HG02973 (cell line): ENCODE measurements around the gene EPHA1.

Source experiments
- ATAC-seq: cut with Tn5 transposase; IDR thresholded peaks from one replicate; pipeline ENCODE4 v1.9.1; 2021; ENCODE audit warnings: moderate library complexity; ENCODE audit not compliant: unreplicated experiment

EPHA1 gene

GRCh38 chr7:143375298-143376034 is 33.2 kb downstream of the EPHA1 start:
- ATAC-seq = no peak

DNA sequence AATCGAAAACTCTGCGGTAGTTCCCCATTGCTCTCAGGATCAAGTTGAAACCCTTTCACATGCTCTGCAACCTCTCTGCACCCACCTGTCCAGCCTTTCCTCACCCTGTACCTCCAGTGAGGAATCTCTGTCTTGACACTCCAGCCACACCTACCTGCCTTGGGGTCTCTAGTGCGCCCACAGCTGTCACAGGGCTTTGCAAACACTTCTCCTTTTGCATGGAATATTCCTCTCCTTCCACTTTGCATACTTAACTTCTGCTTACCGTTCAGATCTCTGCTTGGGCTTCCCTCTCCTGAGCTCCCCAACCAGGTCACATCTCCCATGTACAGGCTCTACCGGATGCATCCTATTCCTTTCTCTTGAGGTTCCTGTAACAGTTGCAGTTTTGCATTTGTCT is 34.1 kb downstream of the EPHA1 start:
- ATAC-seq = no peak

DNA sequence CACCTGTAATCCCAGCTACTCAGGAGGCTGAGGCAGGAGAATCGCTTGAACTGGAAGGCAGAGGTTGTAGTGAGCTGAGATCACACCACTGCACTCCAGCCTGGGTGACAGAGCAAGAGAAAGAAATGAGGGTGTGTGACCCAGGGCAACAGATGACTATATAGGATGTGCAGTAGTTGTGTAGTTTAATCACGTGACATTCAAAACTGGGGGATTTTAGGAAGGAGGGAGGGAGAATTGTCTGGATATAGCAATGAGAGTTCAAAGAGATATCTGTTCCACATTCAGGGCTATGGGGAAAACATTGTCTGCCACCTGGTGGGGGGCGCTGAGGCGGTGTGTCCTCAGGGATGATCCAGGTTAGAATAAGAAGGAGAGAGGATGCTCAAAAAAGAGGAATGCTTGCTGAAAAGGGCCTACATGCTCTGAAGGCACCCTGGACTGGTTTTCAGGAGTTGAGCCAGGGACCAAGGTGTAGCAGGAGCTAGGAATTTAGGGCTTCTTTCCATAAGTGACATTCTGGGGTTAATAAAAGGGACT is 35.3 kb downstream of the EPHA1 start:
- no peak for ATAC-seq

DNA sequence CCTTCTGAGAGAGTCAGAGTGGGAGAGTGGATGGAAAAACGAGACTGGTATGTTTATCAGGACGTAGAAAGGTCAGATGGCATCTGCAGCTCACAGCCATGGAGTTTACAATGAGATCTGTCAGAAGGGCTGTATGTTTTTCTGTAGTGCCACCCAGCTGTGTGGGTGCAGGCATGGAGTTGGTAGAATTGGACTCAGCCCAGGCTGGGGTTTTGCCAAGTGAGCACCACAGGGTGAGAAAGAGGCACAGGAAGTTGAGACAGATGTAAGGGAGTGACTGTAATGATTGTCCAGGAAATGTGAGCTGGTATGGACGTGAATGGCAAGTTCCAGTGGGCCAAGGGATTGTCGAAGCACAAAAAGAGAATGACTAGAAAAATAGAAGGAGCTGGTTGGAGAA is 36.6 kb downstream of the EPHA1 start:
- no peak for ATAC-seq

GRCh38 chr7:143369678-143370651 is 38.7 kb downstream of the EPHA1 start:
- no peak for ATAC-seq

DNA sequence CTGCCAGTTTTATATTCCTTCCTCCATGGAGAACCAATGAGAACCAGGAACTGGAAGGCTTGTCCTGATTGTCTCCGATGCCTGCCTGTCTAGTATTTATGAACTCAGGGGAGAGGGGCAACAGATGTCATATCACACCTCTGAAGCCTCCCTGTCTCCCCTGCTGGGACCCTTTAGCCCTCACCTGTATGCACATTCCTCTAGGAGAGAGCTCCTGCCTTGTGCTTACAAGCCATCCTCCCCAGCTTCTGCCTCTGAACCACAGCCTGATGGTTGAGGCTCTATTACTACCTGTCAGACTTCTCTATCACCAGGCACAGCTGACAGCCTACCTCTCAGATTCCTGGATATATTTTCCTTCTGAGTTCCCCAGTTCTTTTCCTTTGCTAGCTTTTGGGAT is 40.3 kb downstream of the EPHA1 start:
- no peak for ATAC-seq

- ATAC-seq = no peak
Observed at GRCh38 chr7:143367972-143368371, 40.7 kb downstream of the EPHA1 start.

- no peak for ATAC-seq
Observed at GRCh38 chr7:143363016-143363937, 45.4 kb downstream of the EPHA1 start.

- ATAC-seq = no peak
Observed at GRCh38 chr7:143362131-143363015, 46.3 kb downstream of the EPHA1 start, which contains the start of gene FAM131B. FAM131B (minus strand) TSS chr7:143362713; CDS start chr7:143362603, 110 bp downstream.

DNA sequence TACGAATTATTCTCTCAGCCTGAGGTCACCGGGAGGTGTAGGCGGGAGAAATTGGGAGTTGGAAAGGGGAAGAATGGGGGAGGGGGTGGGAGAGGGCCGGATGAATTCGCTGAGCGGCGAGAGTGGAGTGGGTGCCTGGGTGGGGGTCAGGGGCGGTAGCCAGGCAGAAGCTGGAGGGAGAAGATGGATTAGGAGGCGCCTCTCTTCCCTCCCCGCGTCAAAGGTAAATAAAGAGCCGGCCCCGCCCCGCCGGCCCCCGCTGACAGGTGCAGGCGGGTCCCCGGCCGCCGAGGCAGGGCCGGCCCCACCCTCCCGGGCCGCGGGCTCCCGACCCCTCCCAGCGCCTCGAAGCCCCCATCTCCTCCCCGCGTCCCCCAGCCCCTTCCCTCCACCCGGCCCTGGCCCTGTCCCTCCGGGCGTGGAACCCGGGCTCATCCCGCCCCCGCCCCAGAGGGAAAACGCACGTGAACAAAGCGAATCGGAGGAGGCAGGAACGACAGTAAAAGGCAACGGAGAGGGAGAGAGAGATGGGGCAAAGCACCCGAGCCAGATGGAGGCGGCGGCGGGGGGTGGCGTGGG is 47.0 kb downstream of the EPHA1 start:
- ATAC-seq = no peak

- no peak for ATAC-seq
Observed at GRCh38 chr7:143360788-143361551, 47.7 kb downstream of the EPHA1 start.

- no peak for ATAC-seq
Observed at GRCh38 chr7:143359771-143360353, 48.8 kb downstream of the EPHA1 start.

- ATAC-seq = no peak
Observed at GRCh38 chr7:143358626-143359025, 50.0 kb downstream of the EPHA1 start.

DNA sequence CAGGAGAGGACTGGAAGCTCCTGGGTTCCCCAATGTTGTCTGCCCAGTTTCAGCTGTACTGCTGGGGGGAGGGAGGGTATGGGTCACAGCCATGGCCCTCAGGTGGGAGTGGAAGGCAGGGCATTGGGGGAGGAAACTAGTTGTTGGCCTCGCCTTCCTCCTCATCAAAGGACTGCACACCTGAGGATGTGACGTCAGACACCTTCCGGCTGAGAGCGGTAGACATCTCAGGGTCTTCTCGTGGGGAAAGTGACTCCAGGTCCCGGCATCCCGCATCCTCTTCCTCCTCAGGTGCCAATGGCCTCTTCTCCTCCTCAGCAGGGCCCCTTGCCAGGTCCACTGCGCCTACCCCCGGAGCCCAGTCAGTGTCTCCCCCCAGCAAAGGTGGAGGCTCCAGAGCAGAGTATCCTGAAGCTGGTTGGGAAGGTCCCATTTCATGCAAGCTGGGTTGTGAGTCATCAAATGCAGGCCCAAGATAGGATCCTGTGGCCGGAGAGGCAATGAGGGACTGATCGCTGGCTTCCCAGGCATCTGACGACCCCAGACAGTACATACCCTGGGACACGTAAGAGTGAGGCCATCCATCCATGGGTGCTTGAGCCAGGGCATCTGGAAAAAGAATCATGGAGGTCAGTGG is 52.1 kb downstream of the EPHA1 start:
- ATAC-seq = no peak

- no peak for ATAC-seq
Observed at GRCh38 chr7:143355450-143356385, 52.9 kb downstream of the EPHA1 start.

GRCh38 chr7:143354965-143355364 is 53.7 kb downstream of the EPHA1 start:
- ATAC-seq = no peak

- no peak for ATAC-seq
Observed at GRCh38 chr7:143354376-143354775, 54.3 kb downstream of the EPHA1 start.
